NCI-H1092 (cell line): ENCODE results near the gene VDAC1.
"Not testable (repeated sequence)": the region's sequence is repeated elsewhere in the genome, so short reads cannot be mapped to it uniquely, and the experiment has no call there.

ENCODE experiments used
- DNase-seq: peaks from one replicate; lab custom pipeline; 2025; lab: John Stamatoyannopoulos, UW

The VDAC1 gene, protein sequence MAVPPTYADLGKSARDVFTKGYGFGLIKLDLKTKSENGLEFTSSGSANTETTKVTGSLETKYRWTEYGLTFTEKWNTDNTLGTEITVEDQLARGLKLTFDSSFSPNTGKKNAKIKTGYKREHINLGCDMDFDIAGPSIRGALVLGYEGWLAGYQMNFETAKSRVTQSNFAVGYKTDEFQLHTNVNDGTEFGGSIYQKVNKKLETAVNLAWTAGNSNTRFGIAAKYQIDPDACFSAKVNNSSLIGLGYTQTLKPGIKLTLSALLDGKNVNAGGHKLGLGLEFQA

GRCh38 chr5:134004626-134005416 is at the start of gene VDAC1:
Gene VDAC1 (minus strand): TSS chr5:134004975. CDS start chr5:133993012, 11,963 bp downstream.
- DNase-seq = peak; percentile 48

DNA sequence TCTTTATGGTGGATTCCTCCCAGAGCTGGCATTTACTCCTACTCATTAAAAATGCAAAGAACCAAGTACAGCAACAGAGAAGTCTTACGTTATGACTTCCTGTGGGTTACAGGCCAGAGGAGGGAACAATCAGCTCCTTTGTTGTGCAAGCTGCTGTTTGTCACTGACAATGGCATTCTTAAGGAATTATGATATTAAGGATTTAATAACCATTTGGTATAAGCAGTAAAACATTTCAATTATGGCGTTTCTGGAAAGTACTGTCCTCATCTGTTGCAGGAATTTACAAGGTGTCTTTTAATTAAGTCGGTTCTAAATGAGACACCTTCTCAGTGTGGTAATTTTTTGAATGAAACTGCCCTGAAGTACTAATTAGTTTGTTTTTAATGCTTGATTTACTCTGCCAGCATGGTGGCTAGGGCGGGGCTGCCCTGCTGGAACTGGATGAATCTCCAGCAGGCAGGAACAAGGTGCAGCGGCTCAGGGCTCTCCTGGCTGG is 49.1 kb upstream of the VDAC1 start:
- no peak for DNase-seq

DNA sequence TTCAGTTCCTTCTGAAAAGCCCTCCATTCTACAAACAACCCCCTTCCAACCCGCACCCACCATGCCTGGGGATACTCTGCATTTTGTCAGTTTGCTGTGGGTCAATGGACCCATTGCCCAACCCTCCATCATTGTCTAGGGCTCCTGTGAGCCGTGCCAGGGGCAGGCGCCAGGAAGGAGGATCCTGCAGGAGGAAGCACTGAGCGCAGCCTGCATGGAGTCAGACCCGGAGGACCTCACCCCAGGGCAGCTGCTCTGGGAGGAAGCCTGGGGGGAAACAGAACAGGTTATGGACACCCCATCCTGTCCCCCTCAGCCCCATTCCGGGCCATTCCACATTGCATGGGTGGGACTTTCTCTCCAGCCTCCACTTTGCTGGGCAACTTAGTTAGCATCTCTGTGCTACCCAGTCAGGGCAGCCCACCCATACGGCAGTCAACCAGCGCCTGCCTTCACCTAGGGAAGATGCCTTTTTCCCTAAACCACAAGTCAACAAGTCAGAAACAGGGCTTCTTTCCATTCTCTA is 48.6 kb upstream of the VDAC1 start:
- no peak for DNase-seq

- DNase-seq = no peak
Observed at GRCh38 chr5:134051305-134051704, 46.5 kb upstream of the VDAC1 start.

GRCh38 chr5:134048864-134049263 is 44.1 kb upstream of the VDAC1 start:
- no peak for DNase-seq

- no peak for DNase-seq
Observed at GRCh38 chr5:134047687-134048056, 42.9 kb upstream of the VDAC1 start.

DNA sequence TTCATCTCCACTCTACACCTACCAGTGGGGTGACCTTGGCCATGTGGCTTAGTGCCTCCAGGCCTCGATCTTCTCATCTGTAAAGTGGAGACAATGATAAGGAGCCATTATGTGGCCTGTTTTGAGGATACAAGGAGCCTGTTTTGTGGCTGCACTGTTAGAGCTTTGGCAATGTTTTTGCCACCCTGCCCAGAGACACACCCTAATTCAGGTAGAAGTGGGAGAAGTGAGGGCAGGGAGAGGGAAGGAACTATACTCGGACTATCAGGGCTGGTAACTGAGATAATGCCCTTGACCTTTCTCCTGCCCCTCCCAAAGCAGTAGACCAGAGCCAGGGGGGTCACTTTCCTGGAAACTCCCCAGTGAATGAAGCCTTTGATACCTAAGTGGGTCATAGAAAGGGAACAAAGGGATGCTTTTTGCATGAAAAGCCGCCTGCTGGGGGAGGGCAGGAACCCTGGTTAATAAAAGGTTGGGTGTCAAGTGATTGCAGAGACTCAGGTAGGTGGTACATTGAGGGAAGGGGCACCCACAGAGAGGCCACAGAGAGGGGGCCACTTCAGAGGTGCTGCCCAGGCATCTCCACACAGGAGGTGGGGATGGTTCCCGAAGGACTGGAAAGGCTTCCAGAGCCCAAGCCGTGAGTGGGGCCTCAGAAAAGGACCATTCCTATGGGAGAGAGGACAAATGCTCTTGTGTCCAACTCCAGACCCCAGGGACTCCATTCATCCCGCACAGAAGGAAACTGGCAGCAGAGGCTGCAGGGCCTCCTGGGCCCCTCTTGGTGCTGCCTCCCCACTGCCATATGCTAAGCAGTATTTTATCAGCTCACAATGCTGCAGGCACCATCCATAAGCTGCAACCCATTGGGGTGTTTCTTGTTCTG is 42.3 kb upstream of the VDAC1 start:
- no peak for DNase-seq

- DNase-seq = no peak
Observed at GRCh38 chr5:134046330-134046729, 41.6 kb upstream of the VDAC1 start.

DNA sequence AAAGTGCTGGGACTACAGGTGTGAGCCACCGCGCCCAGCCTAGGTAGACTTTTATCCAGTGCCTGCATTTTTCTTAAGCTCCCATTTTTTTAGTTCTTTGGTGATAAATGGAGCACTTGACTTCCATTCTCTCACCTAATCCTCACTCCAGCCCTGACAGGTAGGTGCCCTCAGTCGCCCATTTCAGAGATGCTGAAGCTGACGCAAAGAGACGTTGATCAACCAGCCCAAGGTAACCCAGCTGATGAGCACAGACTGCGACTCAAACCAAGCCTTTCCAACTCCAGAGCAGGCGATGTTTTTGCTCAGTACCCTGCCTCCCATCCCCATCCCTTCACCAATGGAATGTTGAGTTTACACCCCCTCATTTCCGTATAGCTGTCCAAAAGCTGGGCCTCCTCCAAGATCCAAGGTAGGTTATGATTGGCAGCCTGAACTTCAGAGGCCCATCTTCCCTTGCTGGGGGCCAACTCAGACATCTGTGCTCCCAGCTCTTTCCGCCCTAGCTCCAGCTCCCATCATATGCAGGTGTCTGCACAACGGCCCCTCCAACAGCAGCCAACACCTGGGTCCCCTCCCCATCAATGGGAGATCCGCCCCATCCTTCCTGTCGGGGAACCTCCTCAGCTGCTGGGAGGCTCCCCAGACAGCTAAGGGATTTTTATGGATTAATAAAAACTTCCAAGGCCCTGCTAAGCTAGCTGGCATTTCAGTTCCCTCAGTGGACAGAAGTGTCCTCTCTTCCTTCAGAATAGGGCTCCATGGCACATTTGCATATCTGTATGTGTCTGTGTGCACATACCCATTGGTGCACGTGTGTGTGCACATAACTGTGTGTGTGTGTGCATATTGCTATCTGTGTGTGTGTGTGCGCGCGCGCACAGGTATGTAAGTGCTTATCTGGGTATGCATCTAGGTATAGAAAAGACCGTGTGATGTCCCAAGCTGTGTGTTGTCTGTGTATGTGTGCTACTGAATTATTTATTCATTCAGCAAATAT is 39.3 kb upstream of the VDAC1 start:
- DNase-seq = no peak

GRCh38 chr5:134041570-134042411 is 37.0 kb upstream of the VDAC1 start:
- no peak for DNase-seq

- peak; percentile 12 for DNase-seq
Observed at GRCh38 chr5:134038138-134038537, 33.4 kb upstream of the VDAC1 start.

GRCh38 chr5:134037160-134037559 is 32.4 kb upstream of the VDAC1 start:
- DNase-seq = no peak

GRCh38 chr5:134034326-134034725 is 29.6 kb upstream of the VDAC1 start:
- DNase-seq = no peak

GRCh38 chr5:134030303-134030964 is 25.7 kb upstream of the VDAC1 start:
- not testable (repeated sequence) for DNase-seq

DNA sequence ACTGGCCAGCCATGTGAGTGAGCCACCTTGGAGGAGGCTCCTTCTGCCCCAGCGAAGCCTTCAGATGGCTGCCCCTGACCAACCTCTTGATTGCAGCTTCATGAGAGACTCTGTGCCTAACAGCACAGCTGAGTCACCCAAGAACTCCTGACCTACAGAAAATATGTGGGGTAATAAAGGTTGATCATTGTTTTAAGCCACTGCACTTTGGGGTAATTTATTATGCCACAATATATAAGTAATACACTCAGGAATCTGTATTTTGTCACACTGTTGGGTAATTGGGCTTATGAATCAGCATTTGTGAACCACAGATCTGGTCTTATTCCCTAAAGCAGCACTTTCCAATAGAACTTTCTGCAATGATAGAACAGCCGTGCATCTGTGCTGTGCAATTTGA is 24.4 kb upstream of the VDAC1 start:
- DNase-seq = no peak

DNA sequence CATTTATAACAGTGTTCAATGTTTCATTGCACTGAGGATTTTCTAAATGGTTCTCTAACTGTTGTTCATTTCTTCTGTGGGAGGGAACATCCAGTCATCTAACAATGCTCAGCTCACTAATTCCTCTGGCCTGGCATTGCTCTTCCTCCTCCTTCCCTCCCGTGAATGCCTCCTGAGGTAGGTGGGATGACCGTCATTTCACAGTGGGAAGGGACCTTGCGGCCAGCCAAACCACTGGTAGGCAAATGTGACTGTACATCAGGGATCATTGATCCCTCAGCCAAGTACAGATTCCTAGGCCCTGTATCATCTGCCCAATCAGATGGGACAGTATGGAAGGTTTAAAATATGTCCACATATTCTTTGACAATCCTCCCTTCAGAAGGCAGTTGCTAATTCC is 23.7 kb upstream of the VDAC1 start:
- DNase-seq = no peak

- DNase-seq = no peak
Observed at GRCh38 chr5:134027288-134027615, 22.5 kb upstream of the VDAC1 start.

DNA sequence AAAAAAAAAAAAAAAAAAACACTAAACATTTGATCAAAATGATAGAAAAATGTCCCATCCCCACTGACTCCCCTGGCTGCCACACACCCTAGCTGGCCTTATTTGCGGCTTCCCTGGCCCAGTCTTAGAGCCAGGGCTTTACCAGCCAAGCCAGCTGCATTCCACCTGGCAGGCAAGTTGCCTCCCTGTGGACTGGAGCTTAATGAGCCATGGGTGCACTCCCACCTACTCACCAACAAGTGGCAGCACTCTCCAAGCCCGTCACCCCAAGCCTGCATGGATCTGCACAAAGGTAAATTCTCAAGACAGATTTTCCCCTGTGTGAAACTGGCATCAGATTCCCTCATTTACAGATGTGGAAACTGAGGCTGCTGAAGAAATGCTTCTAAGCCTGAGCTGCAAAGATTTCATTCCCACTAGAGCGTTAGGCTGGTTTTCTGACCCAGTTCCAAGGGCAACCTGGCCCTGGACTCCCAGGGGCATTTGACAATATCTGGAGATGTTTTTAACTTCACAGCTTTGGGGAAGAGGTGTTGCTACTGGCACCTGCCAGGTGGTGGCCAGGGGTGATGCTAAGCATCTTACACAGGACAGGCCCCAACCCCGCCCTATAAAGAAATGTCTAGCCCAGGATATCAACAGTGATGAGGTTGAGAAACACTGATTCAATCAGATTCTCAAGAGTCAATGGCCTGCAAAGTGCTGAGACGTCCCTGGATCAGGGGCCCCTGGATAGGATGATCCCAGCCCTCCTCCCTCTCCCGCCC is 21.9 kb upstream of the VDAC1 start:
- peak; percentile 18 for DNase-seq

DNA sequence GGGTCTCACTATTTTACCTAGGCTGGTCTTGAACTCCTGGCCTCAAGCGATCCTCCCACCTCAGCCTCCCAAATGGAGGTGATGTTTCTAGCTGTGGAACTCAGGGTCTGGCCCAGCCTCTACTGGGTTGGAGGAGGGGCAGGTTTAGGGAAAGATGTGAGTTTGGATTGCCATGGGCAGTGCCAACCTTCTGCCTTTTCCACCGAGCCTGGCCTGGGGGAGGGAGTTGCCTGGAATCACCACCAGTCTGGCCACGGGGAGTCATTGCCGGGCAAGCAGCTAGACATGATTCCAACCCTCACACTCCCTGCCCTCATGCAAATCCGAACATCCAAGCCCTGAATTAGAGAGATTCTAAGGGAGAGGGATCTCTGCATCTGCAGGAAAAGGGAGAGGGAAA is 21.0 kb upstream of the VDAC1 start:
- DNase-seq = no peak
